SK-N-SH (cell line): ENCODE measurements around the gene TMEM234.

Experiments used
- CTCF ChIP-seq: fragments of 200-600 bp; sonication (generic); IDR thresholded peaks from 2 replicates; pipeline ENCODE4 v1.6.1; 2017; ENCODE audit warnings: antibody characterized with exemption, mild to moderate bottlenecking, moderate library complexity
- GATA2 ChIP-seq: sonication (generic); formaldehyde crosslinking; IDR thresholded peaks from 2 replicates; pipeline ENCODE4 v1.5.0; 2020; ENCODE audit warnings: mild to moderate bottlenecking, missing genetic modification reagents
- RFX5 ChIP-seq: IDR thresholded peaks from 2 replicates; pipeline ENCODE4 v1.6.1; 2012; ENCODE audit warnings: mild to moderate bottlenecking, improper control_type of control experiment, low read length
- USF1 ChIP-seq: IDR thresholded peaks from 2 replicates; pipeline ENCODE4 v1.4.0; 2012; ENCODE audit warnings: low read depth, borderline replicate concordance

GRCh38 chr1:32249831-32250525, 27.8 kb upstream of the TMEM234 start:
- TF ChIP-seq RFX5 (no peak), USF1 (no peak), GATA2 (CRISPR knock-in tag) (no peak), CTCF (no peak)
